Mesenchymal stem cell (in vitro differentiated cells and primary cell): ENCODE data around the gene MEGF11.

Experiments
- DNase-seq: peaks from one replicate; pipeline ENCODE4 v3.0.0-alpha.2; 2013
- H2AFZ ChIP-seq: one replicate; pipeline ENCODE4 v1.6.1; 2013; ENCODE audit warnings: low read depth, mild to moderate bottlenecking, control low read depth, inconsistent platforms, low read length, moderate library complexity
- H2AK5ac ChIP-seq: 2 replicates; pipeline ENCODE4 v1.6.1; 2013; ENCODE audit warnings: low read length, moderate library complexity, mild to moderate bottlenecking, inconsistent platforms; ENCODE audit not compliant: severe bottlenecking
- H2BK120ac ChIP-seq: one replicate; pipeline ENCODE4 v1.6.1; 2013; ENCODE audit warnings: low read depth, mild to moderate bottlenecking, inconsistent platforms, low read length, moderate library complexity
- H2BK12ac ChIP-seq, 2 experiments: one replicate each; pipeline ENCODE4 v1.6.1; 2013; ENCODE audit warnings: inconsistent platforms in 2 of 2, low read length in 2 of 2, mild to moderate bottlenecking in 2 of 2, moderate library complexity in 2 of 2, control low read depth in 1 of 2
- H2BK15ac ChIP-seq: one replicate; pipeline ENCODE4 v1.6.1; 2013; ENCODE audit warnings: mild to moderate bottlenecking, low read depth, inconsistent platforms; ENCODE audit not compliant: poor library complexity, severe bottlenecking
- H2BK5ac ChIP-seq: 2 replicates; pipeline ENCODE4 v1.6.1; 2013; ENCODE audit warnings: low read depth, mild to moderate bottlenecking, low read length, control low read depth, inconsistent platforms; ENCODE audit not compliant: poor library complexity, severe bottlenecking
- H3K14ac ChIP-seq, 2 experiments: one replicate each; pipeline ENCODE4 v1.6.1; 2013; ENCODE audit warnings: inconsistent platforms in 2 of 2, low read length in 2 of 2, control low read depth in 1 of 2, mild to moderate bottlenecking in 1 of 2, moderate library complexity in 1 of 2
- H3K18ac ChIP-seq, 2 experiments: one replicate each; pipeline ENCODE4 v1.6.1; 2013; ENCODE audit warnings: inconsistent platforms in 2 of 2, low read length in 2 of 2, control low read depth in 1 of 2, low read depth in 1 of 2, mild to moderate bottlenecking in 1 of 2
- H3K23ac ChIP-seq, 2 experiments: one replicate each; pipeline ENCODE4 v1.6.1; 2013; ENCODE audit warnings: inconsistent platforms in 2 of 2, low read length in 2 of 2, mild to moderate bottlenecking in 2 of 2, moderate library complexity in 2 of 2, control low read depth in 1 of 2
- H3K27ac ChIP-seq: 2 replicates; pipeline ENCODE4 v1.5.1; 2013; ENCODE audit warnings: mild to moderate bottlenecking, moderate library complexity, low read length, control low read depth, inconsistent platforms; ENCODE audit not compliant: poor library complexity, severe bottlenecking
- H3K27me3 ChIP-seq, 2 experiments: 2 replicates each; pipeline versions ENCODE4 v1.6.1 to v1.7.0; 2013; ENCODE audit warnings: low read length in 2 of 2, mild to moderate bottlenecking in 2 of 2, moderate library complexity in 2 of 2, control low read depth in 1 of 2, inconsistent platforms in 1 of 2; ENCODE audit not compliant: control insufficient read depth in 1 of 2, insufficient read depth in 1 of 2
- H3K36me3 ChIP-seq, 2 experiments: 2 replicates each; pipeline versions ENCODE4 v1.6.1 to v1.7.0; 2013; ENCODE audit warnings: low read length in 2 of 2, control low read depth in 1 of 2, inconsistent platforms in 1 of 2, low read depth in 1 of 2, mild to moderate bottlenecking in 1 of 2; ENCODE audit not compliant: insufficient read depth in 2 of 2, control insufficient read depth in 1 of 2
- H3K4ac ChIP-seq, 2 experiments: one replicate each; pipeline ENCODE4 v1.6.1; 2013; ENCODE audit warnings: inconsistent platforms in 2 of 2, low read length in 2 of 2, mild to moderate bottlenecking in 2 of 2, moderate library complexity in 2 of 2, control low read depth in 1 of 2, low read depth in 1 of 2
- H3K4me1 ChIP-seq: 2 replicates; pipeline ENCODE4 v1.6.1; 2013; ENCODE audit warnings: low read depth, low read length, control low read depth; ENCODE audit not compliant: control insufficient read depth, insufficient read depth
- H3K4me2 ChIP-seq: 2 replicates; pipeline ENCODE4 v1.6.1; 2013; ENCODE audit warnings: low read length, mild to moderate bottlenecking, inconsistent platforms; ENCODE audit not compliant: poor library complexity, severe bottlenecking
- H3K4me3 ChIP-seq, 2 experiments: 2 replicates each; pipeline versions ENCODE4 v1.5.1 to v1.7.0; 2013; ENCODE audit warnings: low read length in 2 of 2, mild to moderate bottlenecking in 2 of 2, control low read depth in 1 of 2, low read depth in 1 of 2; ENCODE audit not compliant: insufficient read depth in 1 of 2
- H3K79me1 ChIP-seq: replicated peaks from 2 replicates; pipeline ENCODE4 v1.6.1; 2013; ENCODE audit warnings: mild to moderate bottlenecking, control low read depth, low read length, inconsistent platforms; ENCODE audit not compliant: poor library complexity, severe bottlenecking
- H3K9ac ChIP-seq: 2 replicates; pipeline ENCODE4 v1.7.0; 2013; ENCODE audit warnings: mild to moderate bottlenecking, low read length, moderate library complexity
- H3K9me3 ChIP-seq: 2 replicates; pipeline ENCODE4 v1.7.0; 2013; ENCODE audit warnings: mild to moderate bottlenecking, low read length; ENCODE audit not compliant: control insufficient read depth
- H4K8ac ChIP-seq: one replicate; pipeline ENCODE4 v1.6.1; 2013; ENCODE audit warnings: inconsistent platforms, mild to moderate bottlenecking, low read length, moderate library complexity
- H4K91ac ChIP-seq: one replicate; pipeline ENCODE4 v1.6.1; 2013; ENCODE audit warnings: mild to moderate bottlenecking, low read length, inconsistent platforms
- WGBS: methylation state at CpG from one replicate; pipeline ENCODE4 v1.1.7; 2013; ENCODE audit warnings: mixed read lengths; 5-methylcytosine and 5-hydroxymethylcytosine counted together

MEGF11 gene

DNA sequence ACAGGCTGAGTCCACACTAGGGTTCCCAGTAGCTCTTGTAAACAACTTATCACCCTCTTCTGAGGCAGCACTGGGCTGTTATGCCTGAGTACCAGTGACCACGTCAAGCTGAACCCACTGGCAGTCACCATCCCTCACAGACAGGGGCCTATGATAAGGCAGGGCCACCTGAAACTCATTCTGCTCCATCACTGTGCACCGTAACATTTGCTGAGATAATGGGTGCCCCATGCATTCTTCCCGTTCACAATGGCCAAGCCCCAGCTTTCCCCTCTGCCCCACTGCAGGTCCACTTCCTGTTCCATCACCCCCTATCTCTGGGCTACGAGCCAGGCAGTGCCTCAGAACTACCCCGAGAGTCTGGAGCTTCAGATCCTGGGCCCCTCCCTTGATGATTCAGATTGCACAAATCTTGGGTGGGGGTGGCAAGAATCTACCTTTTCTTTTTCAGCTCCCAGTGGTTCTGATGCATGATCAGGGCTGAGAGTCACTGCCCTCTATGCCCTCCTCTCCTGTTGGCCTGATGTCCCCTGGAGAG lies 226.2 kb downstream of the MEGF11 start:
- no peak overlapping the region for H2AFZ ChIP-seq
- no peaks in the 10 kb centered on the region for H3K36me3 ChIP-seq
- no peak overlapping the region for H3K27ac ChIP-seq
- H4K8ac ChIP-seq: no peak overlapping the region
- no peak for DNase-seq
- H2AK5ac ChIP-seq: no peak overlapping the region
- H3K9me3 ChIP-seq: peaks cover 12% of the 10 kb centered on the region
- WGBS: 64% methylated on average over 5 of the region's 5 CpGs
- no peak overlapping the region for H3K14ac ChIP-seq
- H2BK15ac ChIP-seq: no peak overlapping the region
- no peak overlapping the region for H2BK12ac ChIP-seq
- no peak overlapping the region for H3K4me3 ChIP-seq
- no peak overlapping the region for H2BK5ac ChIP-seq
- H3K4me2 ChIP-seq: no peak overlapping the region
- H3K27me3 ChIP-seq: peaks cover 18 to 53% of the 10 kb centered on the region in 2 experiments
- H3K4me1 ChIP-seq: peaks cover 1% of the 10 kb centered on the region
- no peaks in the 10 kb centered on the region for H3K79me1 ChIP-seq
- H3K18ac ChIP-seq: no peak overlapping the region
- H3K9ac ChIP-seq: no peak overlapping the region
- H3K23ac ChIP-seq: no peak overlapping the region
- no peak overlapping the region for H3K4ac ChIP-seq
- H4K91ac ChIP-seq: no peak overlapping the region
- H2BK120ac ChIP-seq: no peak overlapping the region

DNA sequence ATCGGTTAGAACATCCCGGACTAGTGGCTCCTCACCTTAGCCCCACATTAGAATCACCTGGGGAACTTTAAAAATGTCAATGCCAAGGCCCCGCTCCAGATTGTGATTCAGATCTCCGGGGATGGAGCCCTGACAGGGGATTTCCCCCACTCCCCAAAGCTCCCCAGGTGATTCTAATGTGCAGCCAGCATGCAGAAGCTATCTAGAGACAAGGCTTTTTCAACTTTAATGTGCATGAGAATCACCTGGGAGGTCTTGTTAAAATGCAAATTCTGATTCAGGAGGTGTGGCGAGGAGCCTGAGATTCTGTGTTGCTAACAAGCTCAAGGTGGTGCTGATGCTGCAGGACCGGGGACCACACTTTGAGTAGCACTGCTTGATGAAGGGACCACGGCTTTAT lies 227.6 kb downstream of the MEGF11 start:
- H3K27me3 ChIP-seq: peaks cover 18 to 50% of the 10 kb centered on the region in 2 experiments
- H2AFZ ChIP-seq: no peak overlapping the region
- H2BK15ac ChIP-seq: no peak overlapping the region
- no peak overlapping the region for H3K4ac ChIP-seq
- H3K79me1 ChIP-seq: no peaks in the 10 kb centered on the region
- H2AK5ac ChIP-seq: no peak overlapping the region
- H3K27ac ChIP-seq: no peak overlapping the region
- no peaks in the 10 kb centered on the region for H3K9me3 ChIP-seq
- H3K23ac ChIP-seq: no peak overlapping the region
- H2BK120ac ChIP-seq: no peak overlapping the region
- 55% methylated on average over 7 of the region's 7 CpGs for WGBS
- no peak overlapping the region for H3K4me2 ChIP-seq
- no peak overlapping the region for H4K91ac ChIP-seq
- H3K4me1 ChIP-seq: peaks cover 1% of the 10 kb centered on the region
- H3K4me3 ChIP-seq: no peak overlapping the region
- H3K18ac ChIP-seq: no peak overlapping the region
- no peak overlapping the region for H3K14ac ChIP-seq
- no peaks in the 10 kb centered on the region for H3K36me3 ChIP-seq
- no peak overlapping the region for H4K8ac ChIP-seq
- H2BK12ac ChIP-seq: no peak overlapping the region
- H3K9ac ChIP-seq: no peak overlapping the region
- DNase-seq: no peak
- no peak overlapping the region for H2BK5ac ChIP-seq

DNA sequence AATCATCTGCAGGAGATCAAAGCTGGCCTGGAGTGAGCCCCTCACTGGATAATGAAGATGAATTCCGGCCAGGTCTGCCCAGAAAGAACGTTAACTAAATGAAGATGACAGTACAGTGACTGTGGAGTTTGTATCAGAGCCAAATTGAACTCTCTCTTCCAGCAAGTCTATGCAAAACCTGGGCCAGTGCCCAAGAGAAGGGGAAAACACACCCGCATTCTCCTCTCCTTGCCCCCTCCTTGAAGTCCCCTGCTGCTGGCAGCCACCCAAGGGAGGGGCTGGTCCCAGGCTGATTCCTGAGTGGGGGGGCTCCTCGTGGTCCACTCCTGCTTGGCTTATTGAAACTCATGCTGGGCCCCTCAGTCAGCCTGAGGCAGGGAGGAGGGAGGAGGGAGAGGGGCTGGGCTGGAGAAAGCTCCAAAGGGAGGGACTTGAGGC lies 228.5 kb downstream of the MEGF11 start:
- no peak overlapping the region for H3K4me3 ChIP-seq
- H2AFZ ChIP-seq: no peak overlapping the region
- no peak overlapping the region for H2AK5ac ChIP-seq
- DNase-seq: no peak
- H3K36me3 ChIP-seq: no peaks in the 10 kb centered on the region
- no peak overlapping the region for H3K4ac ChIP-seq
- no peak overlapping the region for H2BK5ac ChIP-seq
- WGBS: 36% methylated on average over 3 of the region's 4 CpGs
- H3K4me1 ChIP-seq: peaks cover 1% of the 10 kb centered on the region
- H3K9me3 ChIP-seq: no peaks in the 10 kb centered on the region
- no peak overlapping the region for H3K4me2 ChIP-seq
- no peaks in the 10 kb centered on the region for H3K79me1 ChIP-seq
- H3K27ac ChIP-seq: no peak overlapping the region
- peaks cover 25 to 49% of the 10 kb centered on the region in 2 experiments for H3K27me3 ChIP-seq
- no peak overlapping the region for H3K23ac ChIP-seq
- H3K18ac ChIP-seq: no peak overlapping the region
- no peak overlapping the region for H2BK12ac ChIP-seq
- no peak overlapping the region for H2BK120ac ChIP-seq
- H2BK15ac ChIP-seq: no peak overlapping the region
- H3K9ac ChIP-seq: no peak overlapping the region
- H4K91ac ChIP-seq: no peak overlapping the region
- H3K14ac ChIP-seq: no peak overlapping the region
- H4K8ac ChIP-seq: no peak overlapping the region

DNA sequence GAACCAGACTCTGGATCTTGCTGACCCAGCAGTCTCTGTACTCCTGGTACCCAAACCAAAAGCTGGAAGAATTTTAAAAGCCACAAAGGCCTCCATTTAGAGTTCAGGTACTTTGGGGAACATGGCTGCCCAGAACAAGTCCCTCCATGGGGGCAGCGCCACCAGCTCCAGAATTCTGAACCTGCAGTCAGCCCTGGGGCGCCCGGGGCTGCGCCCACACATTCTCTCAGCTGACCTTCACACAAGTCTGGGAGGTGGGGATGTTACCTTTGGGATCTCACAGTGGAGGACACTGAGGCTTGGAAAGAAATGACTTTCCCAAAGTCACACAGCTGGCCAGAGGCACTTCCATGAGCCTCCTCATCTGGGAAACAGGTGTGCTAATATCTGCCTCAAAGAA lies 229.4 kb downstream of the MEGF11 start:
- H3K18ac ChIP-seq: no peak overlapping the region
- 87% methylated on average over 4 of the region's 4 CpGs for WGBS

More for the DNA sequence above, 229.4 kb downstream of the MEGF11 start:
- Histone ChIP-seq H3K9ac (no peak overlapping the region), H2AK5ac (no peak overlapping the region), H2BK120ac (no peak overlapping the region), H2BK15ac (no peak overlapping the region), H3K14ac (no peak overlapping the region), H3K4me2 (no peak overlapping the region), H3K27ac (no peak overlapping the region), H3K36me3 (no peaks in the 10 kb centered on the region), H2AFZ (no peak overlapping the region), H3K4ac (no peak overlapping the region), H2BK5ac (no peak overlapping the region), H3K9me3 (no peaks in the 10 kb centered on the region), H3K79me1 (no peaks in the 10 kb centered on the region), H3K23ac (no peak overlapping the region), H2BK12ac (no peak overlapping the region), H3K4me1 (peaks cover 1% of the 10 kb centered on the region), H3K4me3 (no peak overlapping the region), H4K8ac (no peak overlapping the region), H4K91ac (no peak overlapping the region), H3K27me3 (peaks cover 28 to 52% of the 10 kb centered on the region in 2 experiments)
- DNase-seq: no peak
